Activated naive CD8-positive, alpha-beta T cell treated with anti-CD3 and anti-CD28 coated beads, Interleukin-2, amount 50 U/mL, for 24 hours (primary cell): ENCODE measurements around the gene ERF.
A peak's percentile ranks its signal among the peaks of the same experiment; 100 is the strongest.

Experiments used
- ATAC-seq: fragments of 150-1000 bp; cut with Tn5 transposase; one replicate; pipeline ENCODE4 v1.10.0; 2021
- DNase-seq: peaks from one replicate; pipeline ENCODE4 v3.0.0; 2021
- H3K27ac Mint-ChIP-seq: one replicate; pipeline ENCODE4 v1.8.0; 2021; ENCODE audit warnings: mild to moderate bottlenecking, mixed read lengths
- H3K27me3 Mint-ChIP-seq: one replicate; pipeline ENCODE4 v1.8.0; 2021; ENCODE audit warnings: mixed read lengths
- H3K36me3 Mint-ChIP-seq: one replicate; pipeline ENCODE4 v1.8.0; 2021; ENCODE audit warnings: low read depth, mixed read lengths
- H3K4me1 Mint-ChIP-seq: one replicate; pipeline ENCODE4 v1.8.0; 2021; ENCODE audit warnings: mixed read lengths
- H3K4me3 Mint-ChIP-seq: one replicate; pipeline ENCODE4 v1.8.0; 2021; ENCODE audit warnings: mild to moderate bottlenecking, moderate library complexity, mixed read lengths
- H3K9me3 Mint-ChIP-seq: one replicate; pipeline ENCODE4 v1.8.0; 2021; ENCODE audit warnings: mixed read lengths

The ERF gene

DNA sequence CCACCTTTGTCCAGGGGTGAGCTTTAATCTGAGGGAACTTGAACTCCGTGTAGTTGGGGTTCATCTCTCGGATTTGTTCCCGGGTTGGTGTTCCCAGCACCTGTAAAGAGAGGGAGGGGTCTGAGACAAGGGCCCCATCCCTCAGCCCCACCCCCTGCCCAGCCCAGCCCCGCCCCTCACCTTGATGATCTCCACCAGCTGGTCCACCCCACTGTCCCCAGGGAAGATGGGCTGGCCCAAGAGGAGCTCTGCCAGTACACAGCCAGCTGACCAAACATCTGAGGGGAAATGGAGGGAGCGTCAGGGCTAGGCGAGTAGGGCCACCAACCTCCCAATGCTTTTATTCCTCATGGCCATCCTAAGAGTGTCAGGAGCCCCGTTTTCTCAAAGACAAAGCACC lies 21.8 kb downstream of the ERF start:
- no peaks in the 10 kb centered on the region for H3K9me3 Mint-ChIP-seq
- H3K4me1 Mint-ChIP-seq: peaks cover 8% of the 10 kb centered on the region
- ATAC-seq (no peak), DNase-seq (no peak)
- H3K4me3 Mint-ChIP-seq: no peak overlapping the region
- H3K36me3 Mint-ChIP-seq: peaks cover 21% of the 10 kb centered on the region
- no peaks in the 10 kb centered on the region for H3K27me3 Mint-ChIP-seq
- no peak overlapping the region for H3K27ac Mint-ChIP-seq

DNA sequence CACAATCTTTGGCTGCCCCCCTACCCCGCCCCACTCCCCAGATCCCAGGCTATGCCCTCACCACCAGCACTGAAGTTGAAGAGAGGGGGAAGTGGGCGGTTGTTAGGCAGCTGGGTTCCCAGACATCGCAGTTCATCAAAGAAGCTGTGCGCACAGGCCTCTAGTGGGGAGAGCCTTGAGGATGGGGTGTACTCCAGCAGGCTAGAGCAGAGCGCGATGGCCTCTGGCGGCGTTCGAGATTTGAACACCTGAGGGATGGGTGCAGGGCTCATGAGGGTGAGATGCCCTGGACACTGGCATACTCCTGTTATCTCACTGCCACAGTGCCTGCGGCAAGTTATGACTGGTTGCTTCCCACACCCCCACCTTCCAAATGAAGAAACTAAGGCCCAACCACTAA lies 22.5 kb downstream of the ERF start:
- Mint-ChIP-seq H3K9me3 (no peaks in the 10 kb centered on the region), H3K4me3 (no peak overlapping the region), H3K36me3 (peaks cover 23% of the 10 kb centered on the region), H3K27ac (peak overlapping the region; percentile 13), H3K27me3 (no peaks in the 10 kb centered on the region), H3K4me1 (peaks cover 8% of the 10 kb centered on the region)
- DNase-seq: no peak
- ATAC-seq: no peak

DNA sequence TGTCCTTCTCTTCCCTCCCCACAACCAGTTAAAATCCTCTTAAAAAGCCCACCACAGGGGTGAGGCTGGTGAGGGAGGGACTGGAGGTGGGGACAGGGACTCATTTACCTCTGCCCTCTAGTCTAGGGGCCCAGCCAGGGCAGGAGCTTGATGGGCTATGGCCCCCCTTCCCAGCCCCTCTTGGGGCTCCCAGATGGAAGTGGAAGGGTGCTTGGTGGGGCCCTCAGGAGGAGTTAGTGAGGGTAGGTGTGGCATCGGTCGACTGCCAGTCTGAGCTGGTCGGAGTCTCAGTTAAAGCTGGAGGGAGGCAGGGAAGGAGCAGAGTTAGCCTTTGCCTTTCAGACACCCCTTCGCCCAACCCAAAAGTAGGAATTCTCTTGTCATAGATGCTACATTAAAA lies 24.4 kb downstream of the ERF start:
- H3K27ac Mint-ChIP-seq: no peak overlapping the region
- no peak overlapping the region for H3K4me3 Mint-ChIP-seq
- no peak for DNase-seq
- H3K4me1 Mint-ChIP-seq: peaks cover 10% of the 10 kb centered on the region
- ATAC-seq: no peak
- peaks cover 38% of the 10 kb centered on the region for H3K36me3 Mint-ChIP-seq
- H3K27me3 Mint-ChIP-seq: no peaks in the 10 kb centered on the region
- H3K9me3 Mint-ChIP-seq: no peaks in the 10 kb centered on the region

DNA sequence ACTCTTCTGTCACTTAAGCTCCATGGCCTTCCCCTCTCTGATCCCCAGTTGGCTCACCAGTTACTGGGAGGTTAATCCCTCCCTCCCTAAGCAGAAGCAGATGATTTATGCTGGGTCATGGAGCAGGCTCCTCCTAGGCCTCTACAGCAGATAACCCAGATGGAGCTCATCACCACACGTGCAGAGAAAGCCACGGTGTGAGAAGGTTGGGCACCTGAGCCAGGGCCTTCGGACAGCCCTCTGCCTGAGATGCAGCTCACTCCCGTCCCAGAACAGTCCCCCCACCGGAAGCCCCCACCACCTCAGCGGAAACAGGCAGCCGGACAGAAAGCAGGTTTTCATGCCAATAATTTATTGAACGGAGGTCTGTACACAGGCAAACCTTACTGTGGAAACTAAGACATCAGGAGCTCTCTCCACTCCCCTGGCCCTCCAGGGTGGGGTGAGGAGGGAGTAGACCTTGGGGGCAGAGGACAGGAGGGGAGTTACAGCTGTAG lies 25.0 kb downstream of the ERF start:
- Mint-ChIP-seq H3K4me3 (no peak overlapping the region), H3K27ac (peak overlapping the region; percentile 75), H3K36me3 (peaks cover 37% of the 10 kb centered on the region), H3K9me3 (no peaks in the 10 kb centered on the region), H3K4me1 (peaks cover 10% of the 10 kb centered on the region), H3K27me3 (no peaks in the 10 kb centered on the region)
- DNase-seq (no peak), ATAC-seq (no peak)

DNA sequence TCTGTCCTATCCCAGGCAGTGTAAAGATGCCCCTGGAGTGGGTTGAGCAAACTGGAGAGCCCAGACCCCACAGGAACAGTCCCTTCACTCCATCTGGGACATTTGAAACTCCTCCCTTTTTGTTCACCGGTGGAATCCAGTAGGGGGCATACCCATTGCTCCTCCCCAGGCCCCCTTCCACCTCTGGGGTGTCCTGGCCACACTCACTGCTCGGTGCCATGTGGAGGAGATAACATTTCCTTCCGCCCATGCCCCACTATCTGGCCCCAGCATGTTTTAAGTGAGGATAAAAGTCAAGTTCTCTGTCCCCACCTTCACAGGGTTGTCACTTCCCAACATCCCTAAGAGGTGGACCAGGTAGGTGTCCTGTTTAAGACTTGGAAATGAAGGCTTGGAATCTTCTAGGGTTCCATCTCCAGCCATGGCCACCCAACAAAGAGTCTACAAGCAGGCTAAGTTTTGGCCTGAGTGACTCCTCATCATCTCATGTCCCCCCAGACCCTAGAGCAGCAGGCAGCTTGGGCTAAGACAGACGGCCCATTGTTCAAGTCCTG lies 25.6 kb downstream of the ERF start:
- no peaks in the 10 kb centered on the region for H3K27me3 Mint-ChIP-seq
- H3K27ac Mint-ChIP-seq: peak overlapping the region; percentile 75
- no peak for DNase-seq
- ATAC-seq: no peak
- peaks cover 40% of the 10 kb centered on the region for H3K36me3 Mint-ChIP-seq
- no peak overlapping the region for H3K4me3 Mint-ChIP-seq
- H3K9me3 Mint-ChIP-seq: no peaks in the 10 kb centered on the region
- peaks cover 10% of the 10 kb centered on the region for H3K4me1 Mint-ChIP-seq

DNA sequence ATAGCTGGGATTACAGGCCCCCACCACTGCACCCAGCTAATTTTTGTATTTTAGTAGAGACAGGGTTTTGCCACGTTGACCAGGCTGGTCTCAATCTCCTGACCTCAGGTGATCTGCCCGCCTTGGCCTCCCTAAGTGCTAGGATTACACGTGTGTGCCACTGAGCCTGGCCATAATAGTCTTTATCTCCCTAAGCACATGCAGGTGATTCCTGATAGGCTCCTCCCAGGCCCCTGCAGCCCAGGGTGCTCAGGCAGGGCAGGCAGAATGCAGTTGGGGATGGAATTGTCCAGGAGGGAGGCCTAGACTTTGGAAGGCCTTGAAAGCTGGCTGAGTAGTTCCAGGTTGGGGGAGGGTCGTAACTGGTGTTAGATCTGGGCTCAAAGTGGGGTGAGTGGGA lies 26.3 kb downstream of the ERF start:
- Mint-ChIP-seq H3K9me3 (no peaks in the 10 kb centered on the region), H3K27me3 (no peaks in the 10 kb centered on the region), H3K27ac (no peak overlapping the region), H3K4me3 (no peak overlapping the region), H3K36me3 (peaks cover 41% of the 10 kb centered on the region), H3K4me1 (peaks cover 10% of the 10 kb centered on the region)
- no peak for ATAC-seq
- no peak for DNase-seq

DNA sequence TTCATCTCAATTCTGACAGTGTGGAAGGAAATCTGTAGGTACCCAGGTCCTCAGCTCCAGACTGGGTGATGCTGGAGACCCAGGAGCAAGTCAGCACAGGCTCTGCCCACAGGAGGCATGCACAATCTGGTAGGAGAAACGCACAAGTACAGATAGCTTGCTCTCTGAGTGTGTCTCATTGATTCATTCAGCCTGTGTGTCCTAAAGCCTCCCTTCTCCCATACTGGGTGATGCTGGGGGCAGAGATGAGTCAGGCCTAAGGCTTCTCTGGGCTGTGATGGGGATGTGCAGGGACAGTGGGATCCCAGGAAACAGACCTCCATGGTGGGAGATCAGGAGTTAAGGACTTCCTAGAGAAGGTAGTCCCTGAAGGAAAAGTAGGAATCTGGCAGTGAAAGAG lies 28.0 kb downstream of the ERF start:
- H3K27me3 Mint-ChIP-seq: no peaks in the 10 kb centered on the region
- peaks cover 16% of the 10 kb centered on the region for H3K4me1 Mint-ChIP-seq
- H3K27ac Mint-ChIP-seq: no peak overlapping the region
- H3K36me3 Mint-ChIP-seq: peaks cover 40% of the 10 kb centered on the region
- DNase-seq (no peak), ATAC-seq (no peak)
- H3K4me3 Mint-ChIP-seq: no peak overlapping the region
- H3K9me3 Mint-ChIP-seq: no peaks in the 10 kb centered on the region

DNA sequence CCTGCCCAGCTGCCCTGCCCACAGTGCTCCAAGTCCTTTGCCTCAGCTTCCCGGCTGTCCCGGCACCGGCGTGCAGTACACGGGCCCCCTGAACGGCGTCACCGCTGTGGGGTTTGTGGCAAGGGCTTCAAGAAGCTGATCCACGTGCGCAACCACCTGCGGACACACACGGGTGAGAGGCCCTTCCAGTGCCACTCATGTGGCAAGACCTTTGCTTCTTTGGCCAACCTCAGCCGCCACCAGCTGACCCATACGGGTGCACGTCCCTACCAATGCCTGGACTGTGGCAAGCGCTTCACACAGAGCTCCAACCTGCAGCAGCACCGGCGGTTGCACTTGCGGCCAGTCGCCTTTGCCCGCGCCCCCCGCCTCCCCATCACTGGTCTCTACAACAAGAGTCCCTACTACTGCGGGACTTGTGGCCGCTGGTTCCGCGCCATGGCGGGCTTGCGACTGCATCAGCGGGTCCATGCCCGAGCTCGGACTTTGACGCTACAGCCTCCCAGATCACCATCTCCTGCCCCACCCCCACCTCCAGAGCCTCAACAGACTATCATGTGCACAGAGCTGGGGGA lies 29.1 kb downstream of the ERF start:
- Mint-ChIP-seq H3K4me1 (peaks cover 21% of the 10 kb centered on the region), H3K4me3 (no peak overlapping the region), H3K36me3 (peaks cover 36% of the 10 kb centered on the region), H3K27ac (no peak overlapping the region), H3K9me3 (no peaks in the 10 kb centered on the region), H3K27me3 (no peaks in the 10 kb centered on the region)
- DNase-seq: no peak
- ATAC-seq: no peak

DNA sequence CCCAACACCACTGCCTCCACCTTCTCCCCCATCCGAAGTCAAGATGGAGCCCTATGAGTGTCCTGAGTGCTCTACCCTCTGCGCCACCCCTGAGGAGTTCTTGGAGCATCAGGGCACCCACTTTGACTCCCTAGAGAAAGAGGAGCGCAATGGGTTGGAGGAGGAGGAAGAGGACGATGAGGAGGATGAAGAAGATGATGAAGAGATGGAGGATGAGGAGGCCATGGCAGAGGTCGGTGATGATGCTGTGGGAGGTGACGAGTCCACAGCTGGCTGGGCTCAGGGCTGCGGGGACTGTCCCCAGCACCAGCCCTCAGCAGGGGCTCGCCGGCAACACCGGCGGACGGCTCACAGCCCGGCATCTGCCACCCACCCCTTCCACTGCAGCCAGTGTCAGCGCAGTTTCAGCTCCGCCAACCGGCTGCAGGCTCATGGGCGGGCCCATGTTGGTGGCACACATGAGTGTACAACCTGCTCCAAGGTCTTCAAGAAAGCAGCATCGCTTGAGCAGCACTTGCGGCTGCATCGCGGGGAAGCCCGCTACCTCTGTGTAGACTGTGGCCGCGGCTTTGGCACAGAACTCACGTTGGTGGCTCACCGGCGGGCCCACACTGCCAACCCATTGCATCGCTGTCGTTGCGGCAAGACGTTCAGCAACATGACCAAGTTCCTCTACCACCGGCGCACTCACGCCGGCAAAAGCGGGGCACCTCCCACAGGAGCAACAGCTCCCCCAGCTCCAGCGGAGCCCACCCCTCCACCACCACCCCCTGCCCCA lies 29.8 kb downstream of the ERF start:
- Mint-ChIP-seq H3K36me3 (peaks cover 37% of the 10 kb centered on the region), H3K9me3 (no peaks in the 10 kb centered on the region), H3K27me3 (no peaks in the 10 kb centered on the region), H3K4me3 (no peak overlapping the region), H3K4me1 (peaks cover 27% of the 10 kb centered on the region), H3K27ac (no peak overlapping the region)
- no peak for DNase-seq
- ATAC-seq: no peak

DNA sequence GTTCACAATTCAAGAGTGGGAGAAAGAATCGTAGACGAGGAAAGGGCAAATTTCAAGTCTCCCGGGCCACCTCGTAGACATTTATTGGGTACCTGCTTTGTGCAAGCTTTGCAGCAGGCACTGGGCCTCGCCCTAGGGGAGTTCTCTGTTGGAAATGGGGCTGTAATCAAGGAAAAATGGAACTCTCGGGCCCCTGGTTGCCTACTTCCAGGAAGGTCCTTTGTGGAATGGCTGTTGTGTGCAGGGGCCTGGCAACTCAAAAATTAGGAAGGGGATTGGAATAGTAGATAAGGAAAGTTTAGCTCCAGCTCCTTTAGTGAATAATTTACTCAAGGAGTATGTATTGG lies 34.2 kb downstream of the ERF start:
- no peak for ATAC-seq
- peaks cover 51% of the 10 kb centered on the region for H3K4me1 Mint-ChIP-seq

DNA sequence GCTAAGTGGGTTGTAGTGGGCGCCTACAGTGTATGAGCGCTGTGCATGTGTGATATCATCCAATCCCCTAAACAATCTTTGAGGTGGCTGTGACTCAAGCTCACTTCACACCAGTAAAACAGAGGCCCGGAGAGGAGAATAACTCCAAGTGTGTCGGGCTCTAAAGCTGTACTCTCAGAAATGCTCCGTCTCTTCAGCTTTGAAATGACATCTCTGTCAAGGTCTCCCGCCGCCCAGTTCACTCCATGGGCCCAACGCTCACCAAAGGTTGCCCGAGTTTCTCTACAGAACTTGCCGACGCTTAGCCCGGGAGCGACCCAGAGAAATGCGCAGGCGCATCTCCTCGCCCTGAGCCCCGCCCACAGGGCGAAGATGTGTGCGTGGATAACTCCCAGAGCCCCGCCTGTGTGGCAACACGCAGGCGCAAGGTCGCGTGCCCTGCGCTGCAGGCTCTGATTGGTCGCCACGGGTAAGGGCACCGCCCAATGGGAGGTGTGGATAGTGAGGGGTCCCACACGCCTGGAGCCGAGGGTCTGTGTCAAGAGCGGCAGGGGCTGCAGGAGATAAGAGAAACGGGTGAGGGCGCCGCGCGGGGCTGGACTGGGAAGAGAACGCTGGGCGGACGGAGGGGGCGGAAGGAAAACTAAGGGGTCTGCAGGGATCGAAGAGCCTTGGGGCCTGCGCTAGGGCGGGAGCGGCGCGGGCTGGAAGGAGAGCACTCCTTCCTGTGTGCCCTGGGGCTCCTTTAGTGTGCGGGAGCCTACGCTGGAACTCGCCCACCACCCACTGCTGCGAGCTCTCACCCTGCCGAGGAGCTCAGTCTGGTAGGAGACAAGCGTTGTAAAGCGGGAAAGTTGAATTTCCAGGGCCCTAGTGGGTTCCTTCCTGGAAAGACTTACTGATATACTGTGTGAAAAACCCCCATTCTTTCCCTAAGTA lies 34.8 kb downstream of the ERF start, which contains the start of gene ZNF526:
ZNF526 (plus strand) TSS at position 501 of the 939 bp plus-strand sequence. CDS start 4,092 bp downstream, outside the sequence.
- peak within 1 kb of the TSS; percentile 96 for H3K4me3 Mint-ChIP-seq
- H3K27ac Mint-ChIP-seq: peak within 1 kb of the TSS; percentile 94
- no peaks in the 10 kb centered on the region for H3K9me3 Mint-ChIP-seq
- peaks cover 58% of the 10 kb centered on the region for H3K4me1 Mint-ChIP-seq
- peak; percentile 89 for ATAC-seq
- peaks cover 3% of the 10 kb centered on the region for H3K27me3 Mint-ChIP-seq
- DNase-seq: peak; percentile 97
- peaks cover 16% of the 10 kb centered on the region for H3K36me3 Mint-ChIP-seq

More for the DNA sequence above, 34.2 kb downstream of the ERF start:
- no peak for DNase-seq
- Mint-ChIP-seq H3K9me3 (no peaks in the 10 kb centered on the region), H3K27ac (peak overlapping the region; percentile 94), H3K27me3 (peaks cover 3% of the 10 kb centered on the region), H3K4me3 (peak overlapping the region; percentile 96), H3K36me3 (peaks cover 20% of the 10 kb centered on the region)

DNA sequence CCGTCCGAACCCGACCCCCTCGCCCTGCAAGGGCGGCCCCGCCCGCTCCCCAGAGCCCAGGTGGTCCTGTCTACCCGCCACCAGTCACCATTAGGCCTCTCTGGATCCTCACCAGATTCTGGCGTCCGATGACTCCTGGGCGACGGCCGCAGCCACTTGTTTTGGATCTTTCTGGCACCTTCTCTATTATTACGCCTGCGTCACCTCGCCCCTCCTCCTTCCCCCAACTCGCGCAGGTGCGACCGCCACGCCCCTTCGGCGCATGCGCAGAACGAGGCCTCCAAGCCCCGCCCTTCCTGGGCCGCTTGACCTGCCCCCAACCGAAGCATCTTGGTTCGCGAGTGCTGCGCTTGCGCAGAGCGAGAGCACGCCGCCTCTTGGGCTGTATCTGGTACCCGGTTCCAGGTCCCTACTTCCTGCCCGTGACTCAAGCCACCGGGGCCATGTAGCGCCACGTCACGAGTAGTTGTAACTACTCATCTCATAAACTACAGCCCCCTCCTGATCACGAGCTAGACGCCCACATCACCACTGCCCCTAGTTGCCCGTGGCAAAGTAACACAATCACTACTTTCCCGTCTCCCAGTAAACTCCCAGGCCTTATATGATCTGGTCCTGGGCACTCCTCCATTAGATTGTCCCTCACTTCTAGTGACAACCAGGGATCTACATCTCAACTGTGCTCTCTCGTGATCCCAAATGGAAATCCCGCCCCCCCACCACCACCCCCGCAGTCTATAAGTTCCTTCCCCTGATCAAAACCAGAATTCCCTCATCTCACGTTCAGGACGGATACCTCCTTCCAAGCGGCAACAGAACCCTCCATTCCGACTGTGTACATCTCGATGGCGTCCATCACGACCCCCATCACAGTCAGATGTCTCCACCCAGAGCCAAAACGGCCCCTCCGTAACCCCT lies 37.1 kb downstream of the ERF start, which contains the start of gene DEDD2:
DEDD2 (minus strand) TSS at position 158 of the 918 bp plus-strand sequence. CDS start 670 bp downstream, outside the sequence.
- DNase-seq (peak; percentile 100), ATAC-seq (peak; percentile 80)
- Mint-ChIP-seq H3K9me3 (no peaks in the 10 kb centered on the region), H3K27ac (peak within 1 kb of the TSS; percentile 94), H3K27me3 (peaks cover 3% of the 10 kb centered on the region), H3K4me3 (peak within 1 kb of the TSS; percentile 96), H3K36me3 (peaks cover 20% of the 10 kb centered on the region), H3K4me1 (peaks cover 76% of the 10 kb centered on the region)
